Measurements from ENCODE around the gene FHIT.

DNA sequence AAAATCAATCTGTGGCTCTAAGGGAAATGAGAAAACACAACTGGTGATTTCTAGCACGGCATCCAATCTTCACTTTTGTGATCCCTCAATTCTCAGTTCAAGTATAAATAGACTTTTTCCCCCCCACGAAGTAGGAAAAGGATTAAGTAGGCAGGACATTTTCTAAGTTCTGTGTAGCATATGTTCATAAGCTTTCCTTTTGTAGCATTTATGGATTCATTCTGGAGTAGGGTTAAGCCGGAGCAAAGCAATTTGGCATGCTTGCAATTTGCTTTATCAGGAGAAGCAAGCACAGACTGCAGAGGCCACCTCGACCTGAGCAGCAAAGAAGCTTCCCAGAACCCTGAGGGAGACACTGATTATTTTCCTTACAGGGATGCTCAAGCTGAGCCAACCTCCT is 66.3 kb downstream of the FHIT start:
- no peak for TF ChIP-seq POLR2A (IDR thresholded peaks at IDR 0.05; ENCODE audit: low read depth)
- TF ChIP-seq CTCF (IDR thresholded peaks at IDR 0.05), result no peak
- no peak for TF ChIP-seq EP300 (IDR thresholded peaks at IDR 0.05)

Measured in esophagus muscularis mucosa (tissue), 4 donors.